HG03457 (cell line): Measurements from ENCODE around the gene KRTAP10-5.

Experiments
- ATAC-seq: cut with Tn5 transposase; IDR thresholded peaks from one replicate; pipeline ENCODE4 v1.9.1; 2021; ENCODE audit warnings: moderate number of reproducible peaks; ENCODE audit not compliant: unreplicated experiment

KRTAP10-5 gene

DNA sequence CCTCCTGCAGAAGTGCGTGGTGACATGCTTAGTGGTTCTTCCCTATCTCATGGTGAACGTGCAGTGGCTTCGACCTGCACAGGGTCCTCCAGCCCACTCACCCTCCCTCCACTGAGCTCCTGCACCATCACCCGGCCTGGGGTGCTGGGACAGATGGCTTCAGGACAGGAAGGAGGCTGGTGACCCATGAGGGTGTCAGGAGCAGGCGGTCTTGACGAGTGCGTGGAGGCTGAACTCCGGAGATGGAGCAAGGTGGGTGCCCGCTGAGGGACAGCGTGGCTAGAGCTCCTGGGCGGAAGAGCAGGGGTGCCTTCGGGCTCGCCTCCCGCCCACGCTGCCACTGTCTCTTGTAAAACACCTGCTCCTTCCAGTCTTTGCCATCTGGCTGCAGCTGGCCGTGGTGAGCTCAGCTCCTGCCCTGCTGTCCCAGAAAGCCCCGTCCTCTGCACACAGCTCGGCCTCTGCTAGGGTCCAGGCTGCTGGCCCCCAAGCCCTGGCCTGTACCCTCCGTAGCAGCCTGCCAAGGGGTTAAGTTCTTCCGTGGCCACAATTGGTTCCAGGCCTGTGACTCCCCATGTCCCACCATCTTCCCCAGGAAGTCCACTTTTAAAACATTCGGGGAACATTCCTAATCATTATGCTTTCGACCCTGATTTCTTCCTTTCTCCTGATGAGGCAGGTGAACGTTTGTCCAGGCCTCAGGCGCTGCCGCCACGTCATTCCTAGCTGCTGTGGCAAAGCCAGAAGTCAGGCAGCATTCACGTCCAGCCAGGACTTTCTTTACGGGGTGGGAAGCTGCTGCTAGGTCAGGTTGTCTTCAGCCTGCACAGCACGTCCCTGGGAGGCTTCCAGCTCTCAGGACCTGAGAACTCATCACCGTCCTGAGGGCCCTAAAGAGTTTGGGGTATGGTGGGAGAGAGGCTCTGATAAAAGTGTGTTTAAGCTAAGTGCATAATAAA is 48.5 kb downstream of the KRTAP10-5 start:
- ATAC-seq = no peak

DNA sequence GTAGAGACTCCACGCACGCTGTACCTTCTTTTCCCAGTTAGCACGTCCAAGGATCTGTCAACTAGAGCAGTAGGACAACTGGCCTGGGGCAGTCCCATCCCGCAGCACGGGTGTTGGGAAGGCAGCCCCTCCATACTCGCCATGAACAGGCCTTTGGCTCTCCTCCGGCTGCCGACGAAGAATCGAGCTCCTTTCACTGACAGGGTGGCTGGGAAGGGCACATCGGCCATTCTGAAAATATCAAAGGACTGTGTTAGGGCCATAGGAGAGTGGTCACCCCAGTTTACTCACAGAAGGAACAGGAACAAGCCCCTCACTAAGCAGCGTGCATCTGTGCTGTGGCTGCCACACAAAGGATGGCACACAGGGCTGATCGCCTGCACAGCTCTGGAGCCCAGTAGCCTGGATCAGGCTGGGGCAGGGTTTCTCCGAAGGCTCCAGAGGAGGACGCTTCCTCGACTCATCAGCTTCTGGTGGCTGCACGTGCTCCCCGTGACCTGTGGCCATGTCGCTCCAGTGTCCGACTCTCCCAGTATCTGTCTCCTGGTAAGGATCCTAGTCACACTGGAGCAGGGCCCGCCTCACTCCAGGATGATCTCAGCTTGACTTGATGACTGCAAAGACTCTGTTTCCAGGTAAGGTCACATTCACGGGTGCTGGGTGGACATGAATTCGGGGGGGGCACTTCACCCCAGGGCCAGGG is 49.4 kb downstream of the KRTAP10-5 start:
- no peak for ATAC-seq

DNA sequence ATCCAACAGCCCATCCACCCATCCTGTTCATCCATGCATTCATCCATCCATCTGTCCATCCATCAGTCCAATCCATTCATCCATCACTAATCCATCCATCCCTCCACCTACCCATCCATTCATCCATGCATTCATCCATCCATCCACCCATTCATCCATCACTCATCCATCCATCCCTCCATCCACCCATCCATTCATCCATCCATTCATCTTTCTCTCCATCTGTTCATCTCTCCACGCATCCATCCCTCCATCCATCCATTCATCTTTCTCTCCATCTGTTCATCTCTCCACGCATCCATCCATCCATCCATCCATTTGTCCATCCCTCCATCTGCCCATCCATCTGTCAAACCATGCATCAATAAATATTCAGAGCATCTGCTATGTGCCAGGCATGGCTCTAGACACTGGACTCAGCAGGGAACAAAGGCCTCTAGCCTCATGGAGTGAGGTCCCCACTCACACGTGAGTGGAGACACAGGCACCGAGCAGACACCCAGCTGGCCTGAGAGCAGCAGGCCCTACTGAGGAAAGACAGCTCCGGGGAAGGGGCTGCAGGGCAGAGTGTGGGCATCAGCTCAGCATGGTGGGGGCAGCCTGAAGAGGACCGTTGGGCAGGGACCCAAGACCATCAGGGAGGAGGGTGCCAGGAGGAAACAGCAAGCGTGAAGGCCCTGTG is 50.0 kb downstream of the KRTAP10-5 start:
- ATAC-seq = no peak

DNA sequence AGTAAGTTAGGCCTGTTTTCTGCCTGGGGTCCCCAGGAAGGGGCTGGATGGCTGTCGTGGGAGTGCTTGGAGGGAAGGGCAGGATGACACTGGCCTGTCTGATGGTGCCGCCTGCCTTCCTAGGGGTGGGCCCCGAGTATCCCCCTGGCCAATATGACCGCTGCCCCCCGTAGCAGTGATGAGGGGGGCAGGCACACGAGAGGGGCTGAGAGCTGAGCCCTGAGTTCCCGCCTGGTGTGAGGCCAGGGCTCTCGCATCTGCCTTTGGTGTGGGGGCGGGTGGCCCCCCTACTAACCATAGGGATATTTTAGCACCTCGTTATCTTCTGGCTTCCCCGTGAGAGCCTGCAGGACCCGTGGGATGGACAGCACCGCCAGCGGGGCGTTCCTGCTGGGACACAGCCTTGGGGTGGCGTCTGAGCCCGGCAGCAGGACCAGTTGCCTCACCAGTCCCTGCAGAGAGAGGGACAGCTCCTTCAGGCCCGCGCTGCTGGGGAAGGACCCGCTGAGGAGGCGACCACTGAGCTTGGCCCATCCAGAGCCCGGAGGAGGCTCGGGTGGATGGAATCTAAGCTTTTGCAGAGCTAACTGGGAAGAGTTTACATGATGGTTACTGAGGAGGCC is 50.8 kb downstream of the KRTAP10-5 start:
- no peak for ATAC-seq
